H9 (cell line): ENCODE results near the gene TMCC2. TPM values are rescaled to one million over a fixed set of nuclear protein-coding genes. Genes with fewer than 3 reads are reported as not detected.

Source experiments
- DNase-seq: peaks from one replicate; pipeline ENCODE4 v3.0.0-alpha.2; 2017
- H2AFZ ChIP-seq: one replicate; pipeline ENCODE4 v1.6.1; 2013; ENCODE audit warnings: mild to moderate bottlenecking, low read length, control low read depth, moderate library complexity
- H2AK5ac ChIP-seq: 2 replicates; pipeline ENCODE4 v1.6.1; 2013; ENCODE audit warnings: low read length, control low read depth, mixed read lengths; ENCODE audit not compliant: insufficient read length
- H2BK120ac ChIP-seq: one replicate; pipeline ENCODE4 v1.6.1; 2013; ENCODE audit warnings: low read depth, mild to moderate bottlenecking, low read length, control low read depth, inconsistent platforms; ENCODE audit not compliant: poor library complexity, severe bottlenecking
- H2BK12ac ChIP-seq: 2 replicates; pipeline ENCODE4 v1.6.1; 2013; ENCODE audit warnings: low read length, control low read depth, mixed read lengths, low read depth; ENCODE audit not compliant: insufficient read length
- H2BK15ac ChIP-seq: 2 replicates; pipeline ENCODE4 v1.6.1; 2013; ENCODE audit warnings: low read depth, low read length, control low read depth
- H2BK20ac ChIP-seq: one replicate; pipeline ENCODE4 v1.6.1; 2013; ENCODE audit warnings: low read depth, mild to moderate bottlenecking, low read length, control low read depth, inconsistent platforms; ENCODE audit not compliant: poor library complexity, severe bottlenecking
- H2BK5ac ChIP-seq: 2 replicates; pipeline ENCODE4 v1.6.1; 2013; ENCODE audit warnings: low read length, control low read depth, mixed read lengths; ENCODE audit not compliant: insufficient read length
- H3K14ac ChIP-seq: 2 replicates; pipeline ENCODE4 v1.6.1; 2013; ENCODE audit warnings: low read length, control low read depth; ENCODE audit not compliant: insufficient read depth
- H3K18ac ChIP-seq: 2 replicates; pipeline ENCODE4 v1.6.1; 2013; ENCODE audit warnings: low read depth, mild to moderate bottlenecking, mixed read lengths, low read length, control low read depth; ENCODE audit not compliant: insufficient read length
- H3K23ac ChIP-seq: 2 replicates; pipeline ENCODE4 v1.6.1; 2013; ENCODE audit warnings: low read length, control low read depth, mixed read lengths, low read depth; ENCODE audit not compliant: insufficient read length
- H3K23me2 ChIP-seq: 2 replicates; pipeline ENCODE4 v1.6.1; 2013; ENCODE audit warnings: low read depth, mild to moderate bottlenecking, mixed read lengths, low read length, control low read depth; ENCODE audit not compliant: insufficient read length, poor library complexity, severe bottlenecking
- H3K27ac ChIP-seq: 2 replicates; pipeline ENCODE4 v1.5.1; 2013; ENCODE audit warnings: low read length, control low read depth, mixed read lengths, low read depth; ENCODE audit not compliant: insufficient read length
- H3K27me3 ChIP-seq: 2 replicates; pipeline ENCODE4 v1.6.1; 2013; ENCODE audit warnings: low read length, control low read depth, inconsistent platforms; ENCODE audit not compliant: insufficient read depth
- H3K4ac ChIP-seq: 2 replicates; pipeline ENCODE4 v1.6.1; 2013; ENCODE audit warnings: low read depth, mild to moderate bottlenecking, control low read depth, inconsistent platforms, low read length, moderate library complexity
- H3K4me1 ChIP-seq: 2 replicates; pipeline ENCODE4 v1.6.1; 2013; ENCODE audit warnings: low read length, control low read depth, inconsistent platforms; ENCODE audit not compliant: insufficient read depth
- H3K4me2 ChIP-seq: 2 replicates; pipeline ENCODE4 v1.6.1; 2013; ENCODE audit warnings: low read length, control low read depth, mixed read lengths; ENCODE audit not compliant: insufficient read length, insufficient read depth
- H3K56ac ChIP-seq: 2 replicates; pipeline ENCODE4 v1.6.1; 2013; ENCODE audit warnings: low read depth, mild to moderate bottlenecking, mixed read lengths, low read length, control low read depth; ENCODE audit not compliant: insufficient read length
- H3K79me1 ChIP-seq: 2 replicates; pipeline ENCODE4 v1.6.1; 2013; ENCODE audit warnings: low read depth, mild to moderate bottlenecking, moderate library complexity, low read length, control low read depth, inconsistent platforms; ENCODE audit not compliant: insufficient read depth, poor library complexity, severe bottlenecking
- H3K79me2 ChIP-seq: 2 replicates; pipeline ENCODE4 v1.6.1; 2013; ENCODE audit warnings: low read length, control low read depth, inconsistent platforms; ENCODE audit not compliant: insufficient read depth
- H3K9ac ChIP-seq: 2 replicates; pipeline ENCODE4 v1.6.1; 2013; ENCODE audit warnings: low read length, control low read depth, mixed read lengths; ENCODE audit not compliant: insufficient read length; ENCODE audit errors: extremely low read depth
- H3K9me3 ChIP-seq: one replicate; pipeline ENCODE4 v1.6.1; 2013; ENCODE audit warnings: low read depth, low read length, inconsistent platforms; ENCODE audit not compliant: control insufficient read depth
- H3T11ph ChIP-seq: one replicate; pipeline ENCODE4 v1.6.1; 2013; ENCODE audit warnings: mild to moderate bottlenecking, low read length, control low read depth, inconsistent platforms
- H4K20me1 ChIP-seq: one replicate; pipeline ENCODE4 v1.6.1; 2013; ENCODE audit not compliant: control insufficient read depth, insufficient read length, insufficient read depth
- H4K5ac ChIP-seq: 2 replicates; pipeline ENCODE4 v1.6.1; 2013; ENCODE audit warnings: low read depth, mild to moderate bottlenecking, mixed read lengths, low read length, control low read depth; ENCODE audit not compliant: insufficient read length
- H4K8ac ChIP-seq: replicated peaks from 2 replicates; pipeline ENCODE4 v1.6.1; 2013; ENCODE audit warnings: low read length, control low read depth, mixed read lengths, low read depth; ENCODE audit not compliant: insufficient read length
- H4K91ac ChIP-seq: 2 replicates; pipeline ENCODE4 v1.6.1; 2013; ENCODE audit warnings: low read depth, mild to moderate bottlenecking, moderate library complexity, mixed read lengths, low read length, control low read depth; ENCODE audit not compliant: insufficient read length
- H3K27ac Mint-ChIP-seq, 3 experiments: 2 replicates in 2 of 3; 3 replicates in 1 of 3; pipeline ENCODE4 v1.8.0; 2020 to 2021; ENCODE audit warnings: mixed read lengths in 3 of 3, mild to moderate bottlenecking in 1 of 3, moderate library complexity in 1 of 3
- H3K27me3 Mint-ChIP-seq: 2 replicates; pipeline ENCODE4 v1.8.0; 2021; ENCODE audit warnings: low read depth, mild to moderate bottlenecking, moderate library complexity, mixed read lengths
- H3K36me3 Mint-ChIP-seq, 3 experiments: 2 replicates in 2 of 3; 3 replicates in 1 of 3; pipeline ENCODE4 v1.8.0; 2020 to 2021; ENCODE audit warnings: low read depth in 3 of 3, mixed read lengths in 3 of 3; ENCODE audit not compliant: insufficient read depth in 1 of 3
- H3K4me1 Mint-ChIP-seq, 2 experiments: 2 replicates each; pipeline ENCODE4 v1.8.0; 2020; ENCODE audit warnings: mixed read lengths in 2 of 2
- H3K4me3 Mint-ChIP-seq, 2 experiments: 2 replicates in 1 of 2; 3 replicates in 1 of 2; pipeline ENCODE4 v1.8.0; 2020 to 2021; ENCODE audit warnings: mild to moderate bottlenecking in 2 of 2, mixed read lengths in 2 of 2, moderate library complexity in 1 of 2
- H3K9me3 Mint-ChIP-seq, 2 experiments: 2 replicates in 1 of 2; 3 replicates in 1 of 2; pipeline ENCODE4 v1.8.0; 2020; ENCODE audit warnings: mild to moderate bottlenecking in 2 of 2, mixed read lengths in 2 of 2, moderate library complexity in 1 of 2
- CTCF ChIP-seq: fragments of 200-600 bp; sonication (generic); conservative IDR thresholded peaks from 3 replicates; pipeline ENCODE4 v1.8.0; 2021; ENCODE audit warnings: antibody characterized with exemption, mild to moderate bottlenecking
- total RNA-seq: library from RNA; stranded (reverse); gene quantifications from 2 replicates; pipeline ENCODE4 v1.2.1, GENCODE V29; 2021

Gene TMCC2
- total RNA-seq, 1 experiment from 2014 or later, result 11.7 TPM

DNA sequence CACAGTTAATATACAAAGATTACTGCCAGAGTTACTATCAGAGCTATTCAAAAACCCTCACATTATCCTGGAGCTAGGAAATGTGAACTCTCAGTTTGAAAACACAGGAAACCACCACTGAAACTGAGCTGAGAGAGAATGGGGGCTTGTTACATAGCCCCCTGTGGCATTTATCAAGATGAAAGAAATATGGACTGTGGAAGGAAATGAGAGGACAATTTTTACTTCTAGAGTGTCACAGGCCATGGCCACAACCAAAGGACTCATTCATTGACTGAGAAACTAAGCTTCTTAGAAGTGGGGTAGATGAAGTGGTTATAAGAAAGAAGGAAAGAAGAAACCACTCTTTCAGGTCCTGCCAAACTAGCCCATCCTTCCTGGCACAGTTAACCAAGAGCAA is 41.6 kb upstream of the TMCC2 start:
- H4K91ac ChIP-seq, result no peak overlapping the region
- H3K79me1 ChIP-seq, result peaks cover 4% of the 10 kb centered on the region
- H4K8ac ChIP-seq, result no peak overlapping the region
- H2AFZ ChIP-seq, result no peak overlapping the region
- no peaks in the 10 kb centered on the region for H3K27me3 ChIP-seq
- Mint-ChIP-seq H3K4me3 (no peak overlapping the region), H3K9me3 (no peaks in the 10 kb centered on the region), H3K27me3 (no peaks in the 10 kb centered on the region), H3K4me1 (peaks cover 39 to 48% of the 10 kb centered on the region in 2 experiments), H3K36me3 (peaks cover 2 to 8% (median 6%) of the 10 kb centered on the region in 3 experiments; a peak in 6 of 7 replicates), H3K27ac (peak overlapping the region in 1 of 3 experiments; percentile 74; a peak in 1 of 7 replicates)
- H2BK15ac ChIP-seq, result no peak overlapping the region
- H2BK20ac ChIP-seq, result no peak overlapping the region
- H3K9me3 ChIP-seq, result no peaks in the 10 kb centered on the region
- H3K9ac ChIP-seq, result no peak overlapping the region
- H3K23me2 ChIP-seq, result no peaks in the 10 kb centered on the region
- no peak overlapping the region for H3K14ac ChIP-seq
- no peak overlapping the region for H2BK12ac ChIP-seq
- H2AK5ac ChIP-seq, result no peak overlapping the region
- H3K4me1 ChIP-seq, result peaks cover 15% of the 10 kb centered on the region; the same call in 1 of the 2 replicates
- H3K79me2 ChIP-seq, result peaks cover 1% of the 10 kb centered on the region; the same call in 1 of the 2 replicates
- no peak overlapping the region for H3K56ac ChIP-seq
- no peak overlapping the region for H4K5ac ChIP-seq
- no peak overlapping the region for H3K18ac ChIP-seq
- no peak overlapping the region for H2BK5ac ChIP-seq
- no peak overlapping the region for H3K4ac ChIP-seq
- DNase-seq, result no peak
- H3K4me2 ChIP-seq, result no peak overlapping the region
- TF ChIP-seq CTCF, result no peak
- H3K23ac ChIP-seq, result no peak overlapping the region
- H4K20me1 ChIP-seq, result no peaks in the 10 kb centered on the region
- no peak overlapping the region for H3T11ph ChIP-seq
- no peak overlapping the region for H2BK120ac ChIP-seq
- H3K27ac ChIP-seq, result no peak overlapping the region
